Skin of body (tissue), 3 donors: Measurements from ENCODE around the gene SHMT2. TPM values are rescaled to one million over a fixed set of nuclear protein-coding genes. Genes with fewer than 3 reads are reported as not detected.
"Not testable (repeated sequence)": the region's sequence is repeated elsewhere in the genome, so short reads cannot be mapped to it uniquely, and the experiment has no call there.

Experiments used
- DNase-seq: peaks from one replicate; lab custom pipeline; 2025; lab: John Stamatoyannopoulos, UW
- small RNA-seq: library from RNA; depleted of rRNA; stranded (forward); fragments of <200 nt; gene quantifications from one replicate; pipeline ENCODE3, GENCODE V24; 2014; ENCODE audit warnings: low replicate concordance
- total RNA-seq: library from RNA; depleted of rRNA; stranded (reverse); fragments of >200 nt; gene quantifications from one replicate; pipeline ENCODE4 v1.2.3, GENCODE V29; 2014

The SHMT2 gene
- total RNA-seq, 1 donor from 2014 or later = 48.8 TPM

- no peak for DNase-seq
Observed at GRCh38 chr12:57261428-57261865, 31.9 kb downstream of the SHMT2 start.

- no peak for DNase-seq
Observed at GRCh38 chr12:57262126-57262822, 32.8 kb downstream of the SHMT2 start.

- DNase-seq = no peak
Observed at GRCh38 chr12:57263096-57263495, 33.6 kb downstream of the SHMT2 start.

- DNase-seq = no peak
Observed at GRCh38 chr12:57266681-57267080, 37.2 kb downstream of the SHMT2 start.

GRCh38 chr12:57268264-57268663 is 38.8 kb downstream of the SHMT2 start:
- no peak for DNase-seq

GRCh38 chr12:57270966-57271470 is 41.5 kb downstream of the SHMT2 start:
- no peak for DNase-seq

- DNase-seq = no peak
Observed at GRCh38 chr12:57272337-57273151, 43.0 kb downstream of the SHMT2 start.

- DNase-seq = no peak
Observed at GRCh38 chr12:57273516-57273915, 44.0 kb downstream of the SHMT2 start.

GRCh38 chr12:57276233-57276632 is 46.7 kb downstream of the SHMT2 start:
- not testable (repeated sequence) for DNase-seq

- DNase-seq = no peak
Observed at GRCh38 chr12:57276935-57277563, 47.5 kb downstream of the SHMT2 start.

- DNase-seq = no peak
Observed at GRCh38 chr12:57278465-57279381, 49.2 kb downstream of the SHMT2 start.

GRCh38 chr12:57280211-57281062 is 50.9 kb downstream of the SHMT2 start:
- DNase-seq = no peak

GRCh38 chr12:57282073-57282472 is 52.6 kb downstream of the SHMT2 start:
- DNase-seq = not testable (repeated sequence)

Small RNA genes lying within 50 kb of the gene (small RNA-seq; reads per million reads assigned to genes)
- gene MIR1228 = 0.09 reads per million

Other genes starting within 250 kb of the SHMT2 start
- gene ZBTB39, start 223.2 kb upstream of the SHMT2 start, total RNA-seq = 4.8 TPM
- not detected for gene TAC3, start 213.2 kb upstream of the SHMT2 start, total RNA-seq
- 0.69 TPM for gene MYO1A, start 179.6 kb upstream of the SHMT2 start, total RNA-seq
- 12.5 TPM for gene NEMP1, start 150.9 kb upstream of the SHMT2 start, total RNA-seq
- gene NAB2, start 140.6 kb upstream of the SHMT2 start, total RNA-seq = 35.7 TPM
- gene STAT6, start 118.3 kb upstream of the SHMT2 start, total RNA-seq = 82.7 TPM
- 149 TPM for gene LRP1, start 101.2 kb upstream of the SHMT2 start, total RNA-seq
- not detected for gene LRP1-AS, start 82.1 kb upstream of the SHMT2 start, total RNA-seq
- 6.6 TPM for gene NXPH4, start 12.9 kb upstream of the SHMT2 start, total RNA-seq
- 20.2 TPM for gene STAC3, start 21.5 kb downstream of the SHMT2 start, total RNA-seq
- gene R3HDM2, start 201.3 kb downstream of the SHMT2 start, total RNA-seq = 32.9 TPM
- gene INHBC, start 205.1 kb downstream of the SHMT2 start, total RNA-seq = not detected
- gene INHBE, start 225.6 kb downstream of the SHMT2 start, total RNA-seq = 0.10 TPM
- 7.2 TPM for gene GLI1, start 230.1 kb downstream of the SHMT2 start, total RNA-seq